ENCODE data around the gene UCHL3.

UCHL3 gene

GRCh38 chr13:75549262-75550158 lies at the start of gene UCHL3:
UCHL3 (plus strand) TSS chr13:75549791; CDS start chr13:75549821, 30 bp downstream.
- Mint-ChIP-seq H3K4me3 (peak within 1 kb of the TSS; percentile 81), H3K27ac (peak within 1 kb of the TSS; percentile 99), H3K36me3 (peaks cover 19% of the 10 kb centered on the region), H3K9me3 (no peaks in the 10 kb centered on the region), H3K4me1 (peaks cover 32% of the 10 kb centered on the region)
- ATAC-seq, result peak; percentile 96
- peak; percentile 97 to 98 for DNase-seq (ENCODE audit: low spot score in 2 of 2)

DNA sequence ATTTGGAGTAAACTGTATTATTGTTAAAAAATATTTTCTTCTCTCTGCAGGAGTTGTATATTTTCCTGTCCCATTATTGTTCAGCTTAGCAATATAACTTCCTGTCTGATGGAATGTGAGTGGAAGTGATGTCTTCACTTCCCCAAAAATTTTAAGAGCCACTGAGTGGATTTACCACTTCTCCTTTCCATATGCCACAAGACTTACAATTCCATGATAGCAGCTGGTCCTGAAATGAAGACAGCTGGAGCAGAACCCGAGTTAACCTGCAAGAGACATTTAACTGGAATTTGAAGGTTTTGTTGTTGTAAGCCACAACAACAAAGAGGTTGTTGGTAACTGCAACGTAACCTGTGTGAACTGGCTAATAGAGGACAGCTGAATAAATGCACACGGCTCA lies 44.3 kb upstream of the UCHL3 start:
- Mint-ChIP-seq H3K27ac (no peak overlapping the region), H3K9me3 (no peaks in the 10 kb centered on the region), H3K4me3 (no peak overlapping the region), H3K4me1 (no peaks in the 10 kb centered on the region), H3K36me3 (no peaks in the 10 kb centered on the region)
- ATAC-seq (no peak), DNase-seq (ENCODE audit: low spot score in 2 of 2) (no peak)

GRCh38 chr13:75506018-75506417 lies 43.6 kb upstream of the UCHL3 start:
- H3K9me3 Mint-ChIP-seq, result no peaks in the 10 kb centered on the region
- H3K36me3 Mint-ChIP-seq, result no peaks in the 10 kb centered on the region
- no peak overlapping the region for H3K27ac Mint-ChIP-seq
- no peak overlapping the region for H3K4me3 Mint-ChIP-seq
- DNase-seq (ENCODE audit: low spot score in 2 of 2), result no peak
- no peak for ATAC-seq
- no peaks in the 10 kb centered on the region for H3K4me1 Mint-ChIP-seq

GRCh38 chr13:75507027-75508001 lies 42.3 kb upstream of the UCHL3 start:
- no peak for DNase-seq (ENCODE audit: low spot score in 2 of 2)
- Mint-ChIP-seq H3K36me3 (no peaks in the 10 kb centered on the region), H3K9me3 (no peaks in the 10 kb centered on the region), H3K4me1 (no peaks in the 10 kb centered on the region), H3K27ac (no peak overlapping the region), H3K4me3 (no peak overlapping the region)
- peak; percentile 40 for ATAC-seq

- H3K4me1 Mint-ChIP-seq, result no peaks in the 10 kb centered on the region
- peak; percentile 34 for ATAC-seq
- H3K36me3 Mint-ChIP-seq, result no peaks in the 10 kb centered on the region
- H3K9me3 Mint-ChIP-seq, result no peaks in the 10 kb centered on the region
- no peak overlapping the region for H3K27ac Mint-ChIP-seq
- no peak overlapping the region for H3K4me3 Mint-ChIP-seq
- DNase-seq (ENCODE audit: low spot score in 2 of 2), result no peak
Measured at GRCh38 chr13:75508002-75508548, 41.5 kb upstream of the UCHL3 start.

- Mint-ChIP-seq H3K9me3 (no peaks in the 10 kb centered on the region), H3K4me3 (no peak overlapping the region), H3K27ac (no peak overlapping the region), H3K4me1 (no peaks in the 10 kb centered on the region), H3K36me3 (no peaks in the 10 kb centered on the region)
- DNase-seq (ENCODE audit: low spot score in 2 of 2) (no peak), ATAC-seq (no peak)
Measured at GRCh38 chr13:75511051-75511625, 38.5 kb upstream of the UCHL3 start.

DNA sequence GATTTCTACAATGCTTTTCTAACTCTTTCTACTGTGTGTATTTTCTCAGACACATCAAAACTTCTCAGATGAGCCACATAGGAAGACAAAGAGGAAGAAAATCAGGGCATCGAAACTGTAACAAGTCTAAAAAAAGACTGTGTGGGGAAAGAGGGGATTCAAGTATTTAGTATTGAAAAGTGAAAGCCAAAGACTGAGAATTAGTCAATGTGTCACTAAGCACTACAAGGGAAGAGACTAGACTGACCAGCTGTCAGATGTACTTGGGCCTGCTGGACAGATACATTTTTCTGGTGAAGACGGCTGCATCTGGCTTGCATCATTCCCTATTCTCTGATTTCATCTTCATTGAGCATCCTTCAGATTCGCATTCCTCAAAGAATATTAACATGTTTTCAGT lies 37.3 kb upstream of the UCHL3 start:
- H3K4me3 Mint-ChIP-seq, result no peak overlapping the region
- no peaks in the 10 kb centered on the region for H3K9me3 Mint-ChIP-seq
- ATAC-seq (no peak), DNase-seq (ENCODE audit: low spot score in 2 of 2) (no peak)
- H3K27ac Mint-ChIP-seq, result no peak overlapping the region
- H3K36me3 Mint-ChIP-seq, result no peaks in the 10 kb centered on the region
- no peaks in the 10 kb centered on the region for H3K4me1 Mint-ChIP-seq

DNA sequence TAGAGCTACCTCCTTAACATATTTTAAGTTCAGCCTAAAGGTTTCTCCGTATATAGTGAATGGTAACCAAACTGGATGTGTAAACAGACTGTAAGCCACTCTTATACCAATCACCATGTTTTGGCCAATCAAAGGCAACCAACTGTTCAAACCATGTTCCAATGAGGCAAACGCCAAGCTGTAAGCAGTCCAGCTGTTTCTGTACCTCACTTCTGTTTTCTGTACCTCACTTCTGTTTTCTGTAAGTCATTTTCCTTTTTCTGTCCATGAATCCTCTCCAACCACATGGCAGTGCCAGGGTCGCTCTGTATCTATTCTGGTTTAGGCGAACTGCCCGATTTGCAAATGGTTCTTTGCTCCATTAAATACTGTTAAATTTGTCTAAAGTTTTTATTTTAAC lies 36.3 kb upstream of the UCHL3 start:
- H3K9me3 Mint-ChIP-seq, result no peaks in the 10 kb centered on the region
- no peak overlapping the region for H3K4me3 Mint-ChIP-seq
- no peak for ATAC-seq
- no peaks in the 10 kb centered on the region for H3K4me1 Mint-ChIP-seq
- no peak for DNase-seq (ENCODE audit: low spot score in 2 of 2)
- H3K27ac Mint-ChIP-seq, result no peak overlapping the region
- no peaks in the 10 kb centered on the region for H3K36me3 Mint-ChIP-seq

DNA sequence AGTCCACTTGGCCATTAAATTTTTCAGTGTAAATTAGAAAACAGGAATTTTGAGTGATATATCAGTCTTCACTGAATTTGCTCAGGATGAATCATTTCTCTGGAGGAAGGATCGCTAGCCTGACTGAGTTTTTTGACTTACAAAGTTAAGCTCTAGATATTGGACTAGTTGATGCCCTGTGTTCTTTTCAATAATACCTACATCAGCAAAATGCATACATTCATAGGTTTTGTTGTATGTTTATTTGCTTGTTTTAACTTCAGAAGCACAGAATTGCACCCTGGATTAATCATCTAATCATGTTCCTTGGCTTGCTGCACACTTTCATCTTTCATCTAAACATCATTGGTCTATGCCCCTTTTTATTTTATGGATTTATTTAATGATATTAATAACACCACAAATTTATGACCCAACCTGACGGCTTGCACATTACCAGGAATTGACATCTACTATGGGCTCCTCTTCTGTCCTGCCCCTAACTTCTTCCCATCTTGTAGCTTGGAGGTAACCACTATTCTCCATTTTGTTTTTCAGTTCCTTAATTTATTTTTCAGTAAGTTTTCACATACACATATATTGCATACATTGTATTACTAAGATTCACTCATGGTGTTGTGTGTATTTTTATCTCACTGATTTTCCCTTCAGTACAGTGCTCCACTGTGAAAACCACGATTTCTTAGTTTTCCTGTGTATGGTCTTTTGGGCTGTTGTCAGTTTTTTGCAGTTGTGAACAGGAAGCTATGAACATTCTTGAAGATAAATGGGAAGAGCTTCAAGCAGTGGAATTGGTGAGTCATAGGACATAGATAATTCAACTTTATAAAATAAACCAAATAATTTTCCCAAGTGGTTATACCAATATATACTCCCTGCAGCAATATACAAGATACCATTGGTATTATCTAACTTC lies 35.3 kb upstream of the UCHL3 start:
- Mint-ChIP-seq H3K4me3 (no peak overlapping the region), H3K27ac (no peak overlapping the region), H3K36me3 (no peaks in the 10 kb centered on the region), H3K4me1 (no peaks in the 10 kb centered on the region), H3K9me3 (no peaks in the 10 kb centered on the region)
- DNase-seq (ENCODE audit: low spot score in 2 of 2) (no peak), ATAC-seq (no peak)

DNA sequence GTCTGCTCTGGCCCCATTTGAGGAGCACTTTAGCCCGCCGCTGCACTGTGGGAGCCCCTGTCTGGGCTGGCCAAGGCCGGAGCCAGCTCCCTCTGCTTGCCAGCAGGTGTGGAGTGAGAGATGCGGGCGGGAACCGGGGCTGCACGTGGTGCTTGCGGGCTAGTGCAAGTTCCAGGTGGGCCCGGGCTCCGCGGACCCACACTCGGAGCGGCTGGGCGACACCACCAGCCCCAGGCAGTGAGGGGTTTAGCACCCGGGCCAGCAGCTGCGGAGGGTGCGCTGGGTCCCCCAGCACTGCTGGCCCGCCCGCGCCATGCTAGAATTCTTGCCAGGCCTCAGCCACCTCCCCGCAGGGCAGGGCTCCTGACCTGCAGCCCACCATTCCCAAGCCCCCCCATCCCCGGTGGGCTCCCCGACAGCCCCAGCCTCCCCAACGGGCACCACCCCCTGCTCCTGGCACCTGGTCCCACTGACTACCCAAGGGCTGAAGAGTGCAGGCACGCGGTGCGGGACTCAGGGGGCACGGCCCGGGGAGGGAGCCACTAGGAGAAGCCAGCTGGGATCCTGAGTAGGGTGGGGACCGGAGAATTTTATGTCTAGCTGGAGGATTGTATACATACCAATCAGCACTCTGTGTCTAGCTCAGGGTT lies 31.0 kb upstream of the UCHL3 start:
- Mint-ChIP-seq H3K4me1 (no peaks in the 10 kb centered on the region), H3K27ac (no peak overlapping the region), H3K36me3 (no peaks in the 10 kb centered on the region), H3K4me3 (no peak overlapping the region), H3K9me3 (no peaks in the 10 kb centered on the region)
- ATAC-seq (no peak), DNase-seq (ENCODE audit: low spot score in 2 of 2) (no peak)

DNA sequence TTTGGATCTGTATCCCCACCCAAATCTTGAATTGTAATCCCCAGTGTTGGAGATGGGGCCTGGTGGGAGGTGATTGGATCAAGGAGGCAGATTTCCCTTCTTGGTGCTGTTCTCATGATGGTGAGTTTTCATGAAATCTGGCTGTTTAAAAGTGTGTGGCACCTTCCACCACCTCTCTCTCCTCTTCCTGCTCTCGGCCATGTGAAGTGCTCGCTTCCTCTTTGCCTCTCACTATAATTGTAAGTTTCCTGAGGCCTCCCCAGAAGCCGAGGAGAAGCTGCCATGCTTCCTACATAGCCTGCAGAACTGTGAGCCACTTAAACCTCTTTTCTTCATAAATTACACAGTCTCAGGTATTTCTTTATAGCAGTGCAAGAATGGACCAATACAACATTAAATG lies 27.6 kb upstream of the UCHL3 start:
- ATAC-seq, result no peak
- Mint-ChIP-seq H3K27ac (no peak overlapping the region), H3K4me1 (no peaks in the 10 kb centered on the region), H3K9me3 (no peaks in the 10 kb centered on the region), H3K36me3 (peaks cover 20% of the 10 kb centered on the region), H3K4me3 (no peak overlapping the region)
- DNase-seq (ENCODE audit: low spot score in 2 of 2), result no peak

GRCh38 chr13:75530549-75530961 lies 19.0 kb upstream of the UCHL3 start:
- ATAC-seq, result peak; percentile 84
- no peak overlapping the region for H3K4me3 Mint-ChIP-seq

DNA sequence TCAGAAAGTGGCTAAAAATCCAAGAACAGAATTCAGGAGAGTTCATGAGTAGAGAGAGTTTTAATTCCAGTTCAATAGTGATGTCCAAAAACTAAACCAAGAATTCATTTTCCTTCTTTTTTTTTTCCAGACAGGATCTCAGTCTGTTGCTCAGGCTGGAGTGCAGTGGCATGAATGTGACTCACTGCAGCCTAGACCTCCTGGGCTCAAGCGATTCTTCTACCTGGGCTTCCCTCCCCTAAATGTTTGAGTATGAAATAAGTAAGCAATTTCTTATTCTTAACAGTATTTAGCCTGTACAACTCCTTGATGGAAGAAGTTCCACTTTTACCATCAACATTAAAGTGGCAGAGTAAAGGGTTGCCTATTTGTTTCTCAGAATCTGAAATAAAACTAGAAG lies 15.7 kb upstream of the UCHL3 start:
- no peaks in the 10 kb centered on the region for H3K9me3 Mint-ChIP-seq
- peaks cover 52% of the 10 kb centered on the region for H3K4me1 Mint-ChIP-seq
- ATAC-seq (no peak), DNase-seq (ENCODE audit: low spot score in 2 of 2) (no peak)
- peaks cover 60% of the 10 kb centered on the region for H3K36me3 Mint-ChIP-seq
- no peak overlapping the region for H3K27ac Mint-ChIP-seq
- H3K4me3 Mint-ChIP-seq, result no peak overlapping the region

More at GRCh38 chr13:75530549-75530961, 19.0 kb upstream of the UCHL3 start:
- Mint-ChIP-seq H3K36me3 (peaks cover 79% of the 10 kb centered on the region), H3K27ac (no peak overlapping the region), H3K9me3 (no peaks in the 10 kb centered on the region), H3K4me1 (peaks cover 38% of the 10 kb centered on the region)
- DNase-seq (ENCODE audit: low spot score in 2 of 2), result no peak
